ENCODE data around the gene MMP17. TPM values are rescaled to one million over a fixed set of nuclear protein-coding genes. Genes with fewer than 3 reads are reported as not detected.

MMP17 gene
- total and polyA plus RNA-seq, 2 donors from 2014 or later, result 0.82 to 3.2 TPM

DNA sequence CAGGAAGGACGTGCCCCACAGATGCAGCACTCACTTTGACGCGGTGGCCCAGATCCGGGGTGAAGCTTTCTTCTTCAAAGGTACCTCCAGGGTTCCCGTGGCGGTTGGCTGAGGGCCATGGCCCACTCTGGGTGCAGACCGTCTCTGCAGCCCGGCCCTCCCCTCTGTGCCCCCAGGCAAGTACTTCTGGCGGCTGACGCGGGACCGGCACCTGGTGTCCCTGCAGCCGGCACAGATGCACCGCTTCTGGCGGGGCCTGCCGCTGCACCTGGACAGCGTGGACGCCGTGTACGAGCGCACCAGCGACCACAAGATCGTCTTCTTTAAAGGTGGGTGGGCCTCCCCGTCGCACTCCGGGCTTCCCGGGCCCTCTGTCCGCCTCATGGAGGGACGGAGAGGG, 16.9 kb downstream of the MMP17 start:
- H3K4me3 ChIP-seq (ENCODE audit: low read length in 3 of 3), result no peak overlapping the region
- TF ChIP-seq CTCF (IDR thresholded peaks at IDR 0.05; ENCODE audit: borderline replicate concordance, extremely low read depth, insufficient read depth), result no peak
- no peak for DNase-seq
- intact Hi-C loops (cut with DNase I), result no loop called here
- no peaks in the 10 kb centered on the region for H3K36me3 ChIP-seq (ENCODE audit: control insufficient read depth in 2 of 3, insufficient read depth in 3 of 3, low read length in 3 of 3)
- no peaks in the 10 kb centered on the region for H3K27me3 ChIP-seq (ENCODE audit: control insufficient read depth, insufficient read depth, low read length)
- no peaks in the 10 kb centered on the region for H3K9me3 ChIP-seq (ENCODE audit: control insufficient read depth in 2 of 3, insufficient read depth in 1 of 3, low read length in 3 of 3)
- no peak for FAIRE-seq
- H3K27ac ChIP-seq (ENCODE audit: low read depth in 2 of 2, low read length in 2 of 2), result no peak overlapping the region
- no peaks in the 10 kb centered on the region for H3K4me1 ChIP-seq (ENCODE audit: control insufficient read depth in 2 of 3, insufficient read depth in 2 of 3, low read depth in 1 of 3, low read length in 3 of 3)
- no peak overlapping the region for H3K9ac ChIP-seq (ENCODE audit: low read length in 3 of 3)

- no peak for FAIRE-seq
Measured at GRCh38 chr12:131847456-131847855, 19.3 kb downstream of the MMP17 start.

DNA sequence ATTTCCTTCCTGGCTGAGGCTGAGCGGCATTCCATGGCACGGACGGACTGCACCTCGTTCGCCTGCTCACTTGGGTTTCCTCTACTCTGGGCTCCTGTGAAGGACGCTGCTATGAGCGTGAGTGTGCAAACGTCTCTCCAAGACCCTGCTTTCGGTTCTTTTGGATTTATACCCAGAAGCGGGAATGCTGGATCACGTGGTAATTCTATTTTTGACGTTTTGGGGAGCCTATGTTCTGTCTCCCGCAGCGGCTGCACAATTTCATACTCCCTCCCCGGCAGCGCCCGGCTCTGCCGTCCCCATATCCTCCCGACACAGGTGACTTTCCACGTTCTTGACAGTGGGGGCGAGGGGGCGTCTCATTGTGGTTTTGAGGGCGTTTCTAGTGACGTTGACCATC, 20.6 kb downstream of the MMP17 start:
- DNase-seq, result no peak
- intact Hi-C loops (cut with DNase I), result no loop called here
- no peak for FAIRE-seq
- TF ChIP-seq CTCF (IDR thresholded peaks at IDR 0.05; ENCODE audit: borderline replicate concordance, extremely low read depth, insufficient read depth), result no peak
- Histone ChIP-seq H3K27me3 (ENCODE audit: control insufficient read depth, insufficient read depth, low read length) (no peaks in the 10 kb centered on the region), H3K9me3 (ENCODE audit: control insufficient read depth in 2 of 3, insufficient read depth in 1 of 3, low read length in 3 of 3) (no peaks in the 10 kb centered on the region), H3K27ac (ENCODE audit: low read depth in 2 of 2, low read length in 2 of 2) (no peak overlapping the region), H3K4me3 (ENCODE audit: low read length in 3 of 3) (no peak overlapping the region), H3K36me3 (ENCODE audit: control insufficient read depth in 2 of 3, insufficient read depth in 3 of 3, low read length in 3 of 3) (no peaks in the 10 kb centered on the region), H3K9ac (ENCODE audit: low read length in 3 of 3) (no peak overlapping the region), H3K4me1 (ENCODE audit: control insufficient read depth in 2 of 3, insufficient read depth in 2 of 3, low read depth in 1 of 3, low read length in 3 of 3) (no peaks in the 10 kb centered on the region)

More at GRCh38 chr12:131847456-131847855, 19.3 kb downstream of the MMP17 start:
- intact Hi-C loops (cut with DNase I), result no loop called here
- Histone ChIP-seq H3K27me3 (ENCODE audit: control insufficient read depth, insufficient read depth, low read length) (no peaks in the 10 kb centered on the region), H3K9me3 (ENCODE audit: control insufficient read depth in 2 of 3, insufficient read depth in 1 of 3, low read length in 3 of 3) (no peaks in the 10 kb centered on the region), H3K27ac (ENCODE audit: low read depth in 2 of 2, low read length in 2 of 2) (no peak overlapping the region), H3K9ac (ENCODE audit: low read length in 3 of 3) (no peak overlapping the region), H3K4me3 (ENCODE audit: low read length in 3 of 3) (no peak overlapping the region), H3K36me3 (ENCODE audit: control insufficient read depth in 2 of 3, insufficient read depth in 3 of 3, low read length in 3 of 3) (no peaks in the 10 kb centered on the region), H3K4me1 (ENCODE audit: control insufficient read depth in 2 of 3, insufficient read depth in 2 of 3, low read depth in 1 of 3, low read length in 3 of 3) (no peaks in the 10 kb centered on the region)
- no peak for TF ChIP-seq CTCF (IDR thresholded peaks at IDR 0.05; ENCODE audit: borderline replicate concordance, extremely low read depth, insufficient read depth)
- DNase-seq, result no peak
